GM21723 (cell line): Measurements from ENCODE around the gene OSBPL3.

Source experiments
- ATAC-seq: cut with Tn5 transposase; IDR thresholded peaks from one replicate; pipeline ENCODE4 v1.9.1; 2021; ENCODE audit warnings: mild to moderate bottlenecking, moderate library complexity; ENCODE audit not compliant: unreplicated experiment

OSBPL3 gene

GRCh38 chr7:24833549-24833948, 146.4 kb downstream of the OSBPL3 start:
- ATAC-seq = no peak

GRCh38 chr7:24831240-24831639, 148.7 kb downstream of the OSBPL3 start:
- no peak for ATAC-seq

GRCh38 chr7:24830440-24831050, 149.4 kb downstream of the OSBPL3 start:
- ATAC-seq = no peak

- ATAC-seq = no peak
Observed at GRCh38 chr7:24829787-24830186, 150.2 kb downstream of the OSBPL3 start.

- no peak for ATAC-seq
Observed at GRCh38 chr7:24828891-24829661, 150.9 kb downstream of the OSBPL3 start.

GRCh38 chr7:24827589-24827988, 152.4 kb downstream of the OSBPL3 start:
- no peak for ATAC-seq

- no peak for ATAC-seq
Observed at GRCh38 chr7:24827027-24827426, 153.0 kb downstream of the OSBPL3 start.

GRCh38 chr7:24826662-24827020, 153.3 kb downstream of the OSBPL3 start:
- ATAC-seq = no peak

GRCh38 chr7:24825931-24826661, 153.9 kb downstream of the OSBPL3 start:
- no peak for ATAC-seq

- no peak for ATAC-seq
Observed at GRCh38 chr7:24825381-24825794, 154.6 kb downstream of the OSBPL3 start.

GRCh38 chr7:24824896-24825295, 155.1 kb downstream of the OSBPL3 start:
- ATAC-seq = no peak

GRCh38 chr7:24824400-24824799, 155.6 kb downstream of the OSBPL3 start:
- ATAC-seq = no peak

- ATAC-seq = no peak
Observed at GRCh38 chr7:24821754-24822054, 158.3 kb downstream of the OSBPL3 start.

- ATAC-seq = peak; percentile 80
Observed at GRCh38 chr7:24821045-24821753, 158.8 kb downstream of the OSBPL3 start.

GRCh38 chr7:24820730-24821044, 159.3 kb downstream of the OSBPL3 start:
- ATAC-seq = no peak

- peak; percentile 68 for ATAC-seq
Observed at GRCh38 chr7:24819916-24820689, 159.9 kb downstream of the OSBPL3 start.

GRCh38 chr7:24817339-24817738, 162.6 kb downstream of the OSBPL3 start:
- ATAC-seq = no peak

- no peak for ATAC-seq
Observed at GRCh38 chr7:24816868-24817267, 163.1 kb downstream of the OSBPL3 start.

GRCh38 chr7:24812305-24812945, 167.6 kb downstream of the OSBPL3 start:
- ATAC-seq = no peak

GRCh38 chr7:24808518-24808917, 171.5 kb downstream of the OSBPL3 start:
- ATAC-seq = no peak
